ENCODE data around the gene OR2T11. TPM values are rescaled to one million over a fixed set of nuclear protein-coding genes. Genes with fewer than 3 reads are reported as not detected.

The OR2T11 gene
- total RNA-seq, 4 donors from 2014 or later = not detected

- TF ChIP-seq CTCF (IDR thresholded peaks at IDR 0.05) (no peak), POLR2AphosphoS5 (IDR thresholded peaks at IDR 0.05) (no peak), EP300 (IDR thresholded peaks at IDR 0.05) (no peak), POLR2A (IDR thresholded peaks at IDR 0.05; ENCODE audit: low read depth) (no peak)
- Histone ChIP-seq H3K4me1 (no peaks in the 10 kb centered on the region), H3K9me3 (no peaks in the 10 kb centered on the region), H3K36me3 (no peaks in the 10 kb centered on the region), H3K4me3 (no peak within 1 kb of the TSS), H3K27me3 (no peaks in the 10 kb centered on the region), H3K27ac (replicated peaks in 1 of 4) (no peak within 1 kb of the TSS)
- WGBS = 79% methylated on average over 6 of the region's 6 CpGs
- intact Hi-C loops (cut with DNase I) = no loop called here
- no peak for DNase-seq (ENCODE audit: extremely low spot score)
These were observed 37.3 kb downstream of the OR2T11 start, which contains the start of gene OR2T10 for GRCh38 chr1:248597589-248597988. Gene OR2T10, minus strand, starts transcription at chr1:248597700. Its CDS starts 3,932 bp downstream, at chr1:248593768.

GRCh38 chr1:248596615-248597014 lies 38.3 kb downstream of the OR2T11 start:
- Histone ChIP-seq H3K9me3 (no peaks in the 10 kb centered on the region), H3K27ac (replicated peaks in 1 of 4) (no peak overlapping the region), H3K4me1 (no peaks in the 10 kb centered on the region), H3K27me3 (no peaks in the 10 kb centered on the region), H3K4me3 (no peak overlapping the region), H3K36me3 (no peaks in the 10 kb centered on the region)
- 73% methylated on average over 2 of the region's 2 CpGs for WGBS
- TF ChIP-seq POLR2AphosphoS5 (IDR thresholded peaks at IDR 0.05) = no peak
- no peak for TF ChIP-seq POLR2A (IDR thresholded peaks at IDR 0.05; ENCODE audit: low read depth)
- no peak for DNase-seq (ENCODE audit: extremely low spot score)
- intact Hi-C loops (cut with DNase I) = no loop called here

GRCh38 chr1:248593226-248593625 lies 41.7 kb downstream of the OR2T11 start:
- Histone ChIP-seq H3K36me3 (no peaks in the 10 kb centered on the region), H3K27me3 (no peaks in the 10 kb centered on the region), H3K4me1 (no peaks in the 10 kb centered on the region), H3K9me3 (no peaks in the 10 kb centered on the region), H3K4me3 (no peak overlapping the region), H3K27ac (replicated peaks in 1 of 4) (no peak overlapping the region)
- 83% methylated on average over 5 of the region's 5 CpGs for WGBS
- intact Hi-C loops (cut with DNase I) = no loop called here
- no peak for DNase-seq (ENCODE audit: extremely low spot score)
- TF ChIP-seq POLR2AphosphoS5 (IDR thresholded peaks at IDR 0.05) (no peak), CTCF (IDR thresholded peaks at IDR 0.05) (no peak), EP300 (IDR thresholded peaks at IDR 0.05) (no peak), POLR2A (IDR thresholded peaks at IDR 0.05; ENCODE audit: low read depth) (no peak)

- Histone ChIP-seq H3K36me3 (no peaks in the 10 kb centered on the region), H3K27ac (replicated peaks in 1 of 4) (no peak overlapping the region), H3K4me3 (no peak overlapping the region), H3K4me1 (no peaks in the 10 kb centered on the region), H3K9me3 (no peaks in the 10 kb centered on the region), H3K27me3 (no peaks in the 10 kb centered on the region)
- intact Hi-C loops (cut with DNase I) = no loop called here
- TF ChIP-seq EP300 (IDR thresholded peaks at IDR 0.05) = no peak
- no peak for TF ChIP-seq POLR2A (IDR thresholded peaks at IDR 0.05; ENCODE audit: low read depth)
- no peak for TF ChIP-seq CTCF (IDR thresholded peaks at IDR 0.05)
- TF ChIP-seq POLR2AphosphoS5 (IDR thresholded peaks at IDR 0.05) = no peak
- DNase-seq (ENCODE audit: extremely low spot score) = no peak
- WGBS = 55% methylated on average over 1 of the region's 1 CpG
These were observed 42.2 kb downstream of the OR2T11 start for GRCh38 chr1:248592655-248593054.

- H3K27ac ChIP-seq (replicated peaks in 1 of 4) = no peak overlapping the region
- no peaks in the 10 kb centered on the region for H3K9me3 ChIP-seq
- H3K36me3 ChIP-seq = no peaks in the 10 kb centered on the region
- H3K27me3 ChIP-seq = no peaks in the 10 kb centered on the region
- intact Hi-C loops (cut with DNase I) = no loop called here
- TF ChIP-seq EP300 (IDR thresholded peaks at IDR 0.05) (no peak), POLR2A (IDR thresholded peaks at IDR 0.05; ENCODE audit: low read depth) (no peak), CTCF (IDR thresholded peaks at IDR 0.05) (no peak), POLR2AphosphoS5 (IDR thresholded peaks at IDR 0.05) (no peak)
- no peaks in the 10 kb centered on the region for H3K4me1 ChIP-seq
- DNase-seq (ENCODE audit: extremely low spot score) = no peak
- 92% methylated on average over 17 of the region's 17 CpGs for WGBS
- H3K4me3 ChIP-seq = no peak overlapping the region
These were observed 44.8 kb downstream of the OR2T11 start for GRCh38 chr1:248590055-248590454.

Measured in esophagus muscularis mucosa (tissue), 4 donors.